Lower leg skin (tissue), 3 donors: ENCODE measurements around the gene AKR7A2.

Experiments
- CTCF ChIP-seq, 3 donors: fragments of 450-650 bp; IDR thresholded peaks; one replicate each; pipeline ENCODE4 v1.5.1; 2016; ENCODE audit warnings: antibody characterized with exemption in 3 of 3, mild to moderate bottlenecking in 3 of 3, moderate library complexity in 2 of 3
- POLR2A ChIP-seq, 2 donors: fragments of 450-650 bp; IDR thresholded peaks; one replicate each; pipeline ENCODE4 v1.6.1; 2016 to 2017; ENCODE audit warnings: antibody characterized with exemption in 2 of 2, mild to moderate bottlenecking in 1 of 2, moderate library complexity in 1 of 2

- TF ChIP-seq POLR2A (IDR thresholded peaks at IDR 0.05) (no peak), CTCF (IDR thresholded peaks at IDR 0.05) (no peak)
Observed at GRCh38 chr1:19310061-19310460, 1.9 kb downstream of the AKR7A2 start.
